T-cell (primary cell): ENCODE results near the gene BRF1. TPM values are rescaled to one million over a fixed set of nuclear protein-coding genes. Genes with fewer than 3 reads are reported as not detected.

Source experiments
- ATAC-seq, 4 experiments: fragments of 200-7000 bp in 3 of 4; fragments of 150-1000 bp in 1 of 4; cut with Tn5 transposase; replicated peaks in 1 of 4; 1 replicate in 3 of 4; 2 replicates in 1 of 4; pipeline ENCODE4 v1.10.0; 2021; ENCODE audit warnings: moderate library complexity in 3 of 4, mild to moderate bottlenecking in 2 of 4, moderate number of reproducible peaks in 1 of 4
- CTCF ChIA-PET, 2 donors: fragments of 300-600 bp; sonication (Branson Sonifier 250); formaldehyde crosslinking; loops; one replicate each; lab custom pipeline; 2022; ENCODE audit warnings: antibody characterized with exemption in 2 of 2; lab: Charles Lee
- POLR2A ChIA-PET, 2 donors: fragments of 300-600 bp; sonication (Branson Sonifier 250); formaldehyde crosslinking; loops; one replicate each; lab custom pipeline; 2022; ENCODE audit warnings: antibody characterized with exemption in 2 of 2; lab: Charles Lee
- DNase-seq, 35 experiments: peaks; one replicate each; pipeline versions ENCODE4 v3.0.0 to v3.0.0-alpha.2; 2013 to 2023
- H3K27ac ChIP-seq: one replicate; pipeline ENCODE4 v1.5.1; 2013; ENCODE audit warnings: low read length
- H3K27me3 ChIP-seq, 2 experiments: replicated peaks in 1 of 2; 1 replicate in 1 of 2; 2 replicates in 1 of 2; pipeline versions ENCODE4 v1.6.1 to v1.7.0; 2013; ENCODE audit warnings: low read length in 1 of 2, mixed read lengths in 1 of 2; ENCODE audit not compliant: control insufficient read depth in 2 of 2, insufficient read depth in 2 of 2; ENCODE audit errors: extremely low read depth in 1 of 2
- H3K36me3 ChIP-seq, 2 donors: 1 replicate in 1 of 2; 2 replicates in 1 of 2; pipeline versions ENCODE4 v1.6.1 to v1.7.0; 2013; ENCODE audit warnings: low read length in 1 of 2; ENCODE audit not compliant: control insufficient read depth in 2 of 2, insufficient read depth in 1 of 2; ENCODE audit errors: extremely low read depth in 1 of 2
- H3K4me1 ChIP-seq, 2 experiments: 1 replicate in 1 of 2; 2 replicates in 1 of 2; pipeline versions ENCODE4 v1.6.1 to v1.7.0; 2013; ENCODE audit warnings: low read length in 2 of 2, mixed read lengths in 1 of 2; ENCODE audit not compliant: insufficient read depth in 2 of 2, control insufficient read depth in 1 of 2; ENCODE audit errors: extremely low read depth in 1 of 2
- H3K4me3 ChIP-seq, 2 donors: 1 replicate in 1 of 2; 2 replicates in 1 of 2; pipeline versions ENCODE4 v1.5.1 to v1.7.0; 2013; ENCODE audit warnings: mild to moderate bottlenecking in 2 of 2, low read length in 1 of 2, moderate library complexity in 1 of 2; ENCODE audit not compliant: control insufficient read depth in 1 of 2; ENCODE audit errors: extremely low read depth in 1 of 2
- H3K9me3 ChIP-seq: 2 replicates; pipeline ENCODE4 v1.7.0; 2013
- H3K27ac Mint-ChIP-seq, 2 donors: one replicate each; pipeline ENCODE4 v1.8.0; 2020 to 2021; ENCODE audit warnings: mild to moderate bottlenecking in 2 of 2, mixed read lengths in 2 of 2
- H3K27me3 Mint-ChIP-seq, 2 donors: one replicate each; pipeline ENCODE4 v1.8.0; 2021 to 2022; ENCODE audit warnings: mixed read lengths in 2 of 2
- H3K36me3 Mint-ChIP-seq: one replicate; pipeline ENCODE4 v1.8.0; 2021; ENCODE audit warnings: mixed read lengths
- H3K4me1 Mint-ChIP-seq, 3 donors: one replicate each; pipeline ENCODE4 v1.8.0; 2020 to 2022; ENCODE audit warnings: mixed read lengths in 3 of 3, mild to moderate bottlenecking in 1 of 3
- H3K4me3 Mint-ChIP-seq, 3 donors: one replicate each; pipeline ENCODE4 v1.8.0; 2020 to 2022; ENCODE audit warnings: mild to moderate bottlenecking in 3 of 3, mixed read lengths in 3 of 3, moderate library complexity in 3 of 3
- H3K9me3 Mint-ChIP-seq, 3 donors: one replicate each; pipeline ENCODE4 v1.8.0; 2020 to 2022; ENCODE audit warnings: mixed read lengths in 3 of 3
- WGBS: methylation state at CpG from one replicate; pipeline ENCODE4 v1.1.5; 2013; ENCODE audit warnings: missing lambda C conversion rate; ENCODE audit not compliant: insufficient coverage; 5-methylcytosine and 5-hydroxymethylcytosine counted together
- total RNA-seq, 35 experiments: library from RNA in 6 of 35; stranded (reverse) in 6 of 35; fragments of 120-200 nt in 1 of 35; gene quantifications; one replicate each; pipeline versions ENCODE4 v1.2.1 to v1.2.4 and lab custom pipeline; 2013 to 2026

The BRF1 gene
- total RNA-seq, 5 donors from 2014 or later (not counting 1 experiment from before 2014, with no cell fraction given): 57.7 to 70.5 (median 66.5) TPM

GRCh38 chr14:105317546-105317945 is 16.7 kb upstream of the BRF1 start:
- 83% methylated on average over 5 of the region's 11 CpGs for WGBS
- H3K9me3 Mint-ChIP-seq: no peaks in the 10 kb centered on the region
- no peak overlapping the region for H3K27ac Mint-ChIP-seq
- Histone ChIP-seq H3K27ac (no peak overlapping the region), H3K4me3 (no peak overlapping the region), H3K9me3 (no peaks in the 10 kb centered on the region), H3K4me1 (peaks cover 0 to 28% of the 10 kb centered on the region in 2 experiments), H3K36me3 (no peaks in the 10 kb centered on the region), H3K27me3 (no peaks in the 10 kb centered on the region)
- H3K27me3 Mint-ChIP-seq: no peaks in the 10 kb centered on the region
- peaks cover 17 to 30% (median 21%) of the 10 kb centered on the region in 3 donors for H3K4me1 Mint-ChIP-seq
- H3K4me3 Mint-ChIP-seq: no peak overlapping the region
- CTCF ChIA-PET: no interaction called here
- peaks cover 2% of the 10 kb centered on the region for H3K36me3 Mint-ChIP-seq
- DNase-seq (no peak), ATAC-seq (no peak)
- POLR2A ChIA-PET: no interaction called here

- Histone ChIP-seq H3K4me1 (peaks cover 0 to 28% of the 10 kb centered on the region in 2 experiments), H3K36me3 (no peaks in the 10 kb centered on the region), H3K4me3 (no peak overlapping the region), H3K27ac (no peak overlapping the region), H3K9me3 (no peaks in the 10 kb centered on the region), H3K27me3 (no peaks in the 10 kb centered on the region)
- DNase-seq: no peak
- Mint-ChIP-seq H3K4me1 (peaks cover 14 to 28% (median 20%) of the 10 kb centered on the region in 3 donors), H3K36me3 (no peaks in the 10 kb centered on the region), H3K4me3 (peak overlapping the region; percentile 24 to 93 (median 46)), H3K27ac (peak overlapping the region in 1 of 2 donors; percentile 39), H3K27me3 (no peaks in the 10 kb centered on the region), H3K9me3 (no peaks in the 10 kb centered on the region)
- POLR2A ChIA-PET: interaction anchor here in 1 of 2 donors (0.5 kb wide), 1 partner anchor 9 kb away, joined by 4 read pairs; no protein-coding TSS in a partner anchor
- 88% methylated on average over 12 of the region's 18 CpGs for WGBS
- CTCF ChIA-PET: no interaction called here
- ATAC-seq: no peak
Measured at GRCh38 chr14:105316968-105317510, 16.2 kb upstream of the BRF1 start.

- DNase-seq (no peak), ATAC-seq (no peak)
- ChIA-PET POLR2A (no interaction called here), CTCF (no interaction called here)
- no peaks in the 10 kb centered on the region for H3K27me3 Mint-ChIP-seq
- H3K4me3 Mint-ChIP-seq: peak overlapping the region; percentile 84 to 93 (median 86)
- 100% methylated on average over 5 of the region's 10 CpGs for WGBS
- H3K4me3 ChIP-seq: no peak overlapping the region
- no peaks in the 10 kb centered on the region for H3K36me3 ChIP-seq
- H3K4me1 ChIP-seq: peaks cover 0 to 28% of the 10 kb centered on the region in 2 experiments
- H3K27ac Mint-ChIP-seq: peak overlapping the region in 1 of 2 donors; percentile 39
- H3K36me3 Mint-ChIP-seq: no peaks in the 10 kb centered on the region
- no peaks in the 10 kb centered on the region for H3K9me3 ChIP-seq
- H3K27ac ChIP-seq: no peak overlapping the region
- H3K4me1 Mint-ChIP-seq: peaks cover 14 to 28% (median 20%) of the 10 kb centered on the region in 3 donors
- H3K27me3 ChIP-seq: no peaks in the 10 kb centered on the region
- no peaks in the 10 kb centered on the region for H3K9me3 Mint-ChIP-seq
Measured at GRCh38 chr14:105316577-105316941, 15.8 kb upstream of the BRF1 start.

GRCh38 chr14:105315941-105316576 is 15.3 kb upstream of the BRF1 start:
- no peaks in the 10 kb centered on the region for H3K9me3 Mint-ChIP-seq
- Histone ChIP-seq H3K4me3 (peak overlapping the region; percentile 2 to 51), H3K36me3 (no peaks in the 10 kb centered on the region), H3K27ac (no peak overlapping the region), H3K27me3 (no peaks in the 10 kb centered on the region), H3K4me1 (peaks cover 0 to 28% of the 10 kb centered on the region in 2 experiments), H3K9me3 (no peaks in the 10 kb centered on the region)
- POLR2A ChIA-PET: no interaction called here
- no peaks in the 10 kb centered on the region for H3K27me3 Mint-ChIP-seq
- H3K27ac Mint-ChIP-seq: peak overlapping the region; percentile 63 to 71
- ATAC-seq (no peak), DNase-seq (no peak)
- H3K36me3 Mint-ChIP-seq: no peaks in the 10 kb centered on the region
- 80% methylated on average over 13 of the region's 15 CpGs for WGBS
- CTCF ChIA-PET: no interaction called here
- peaks cover 14 to 28% (median 20%) of the 10 kb centered on the region in 3 donors for H3K4me1 Mint-ChIP-seq
- peak overlapping the region; percentile 84 to 93 (median 86) for H3K4me3 Mint-ChIP-seq

- H3K4me1 ChIP-seq: peaks cover 0 to 28% of the 10 kb centered on the region in 2 experiments
- 3% methylated on average over 49 of the region's 54 CpGs for WGBS
- H3K4me3 Mint-ChIP-seq: peak overlapping the region; percentile 84 to 93 (median 86)
- ChIA-PET POLR2A (interaction anchor here in 1 of 2 donors (1.6 kb wide), 1 partner anchor 14 kb away, joined by 6 read pairs; the partner anchor contains the start of gene BRF1), CTCF (interaction anchor here in 1 of 2 donors (0.5 to 1.8 kb wide), 2 partner anchors 14 to 328 kb away, joined by 5 to 8 read pairs; partner anchors contain the start of gene BRF1)
- H3K4me1 Mint-ChIP-seq: peaks cover 14 to 28% (median 18%) of the 10 kb centered on the region in 3 donors
- H3K4me3 ChIP-seq: peak overlapping the region; percentile 51 to 66
- no peaks in the 10 kb centered on the region for H3K36me3 Mint-ChIP-seq
- no peak overlapping the region for H3K27ac ChIP-seq
- H3K9me3 Mint-ChIP-seq: no peaks in the 10 kb centered on the region
- no peaks in the 10 kb centered on the region for H3K27me3 Mint-ChIP-seq
- DNase-seq (peak; percentile 33 to 72 (median 54)), ATAC-seq (peak; percentile 29 to 58 (median 50))
- H3K27me3 ChIP-seq: no peaks in the 10 kb centered on the region
- H3K36me3 ChIP-seq: no peaks in the 10 kb centered on the region
- no peaks in the 10 kb centered on the region for H3K9me3 ChIP-seq
- H3K27ac Mint-ChIP-seq: peak overlapping the region; percentile 63 to 71
Measured at GRCh38 chr14:105315211-105315721, 14.5 kb upstream of the BRF1 start.
